ENCODE data around the gene PDE6D. TPM values are rescaled to one million over a fixed set of nuclear protein-coding genes. Genes with fewer than 3 reads are reported as not detected.

Gene PDE6D
- total RNA-seq, 1 donor from 2014 or later = 47.1 TPM

GRCh38 chr2:231816327-231817026 lies 35.4 kb upstream of the PDE6D start:
- no peak for TF ChIP-seq CTCF (IDR thresholded peaks at IDR 0.05; ENCODE audit: partially characterized antibody, unreplicated experiment)
- no peak for DNase-seq
- H3K9me3 Mint-ChIP-seq (ENCODE audit: unreplicated experiment) = peaks cover 7% of the 10 kb centered on the region
- peaks cover 2% of the 10 kb centered on the region for H3K27me3 Mint-ChIP-seq (ENCODE audit: unreplicated experiment)
- H3K36me3 Mint-ChIP-seq (ENCODE audit: unreplicated experiment) = peaks cover 31% of the 10 kb centered on the region
- H3K4me1 Mint-ChIP-seq (ENCODE audit: low read depth, unreplicated experiment) = no peaks in the 10 kb centered on the region
- no peak overlapping the region for H3K27ac Mint-ChIP-seq (ENCODE audit: unreplicated experiment)
- no peak overlapping the region for H3K4me3 Mint-ChIP-seq (ENCODE audit: unreplicated experiment)

GRCh38 chr2:231810905-231811304 lies 29.8 kb upstream of the PDE6D start:
- no peak for DNase-seq
- Mint-ChIP-seq H3K36me3 (ENCODE audit: unreplicated experiment) (peaks cover 25% of the 10 kb centered on the region), H3K27me3 (ENCODE audit: unreplicated experiment) (no peaks in the 10 kb centered on the region), H3K4me3 (ENCODE audit: unreplicated experiment) (no peak overlapping the region), H3K4me1 (ENCODE audit: low read depth, unreplicated experiment) (no peaks in the 10 kb centered on the region), H3K9me3 (ENCODE audit: unreplicated experiment) (peaks cover 5% of the 10 kb centered on the region), H3K27ac (ENCODE audit: unreplicated experiment) (no peak overlapping the region)
- no peak for TF ChIP-seq CTCF (IDR thresholded peaks at IDR 0.05; ENCODE audit: partially characterized antibody, unreplicated experiment)

- Mint-ChIP-seq H3K4me1 (ENCODE audit: low read depth, unreplicated experiment) (peaks cover 9% of the 10 kb centered on the region), H3K27me3 (ENCODE audit: unreplicated experiment) (no peaks in the 10 kb centered on the region), H3K27ac (ENCODE audit: unreplicated experiment) (no peak overlapping the region), H3K9me3 (ENCODE audit: unreplicated experiment) (peaks cover 2% of the 10 kb centered on the region), H3K4me3 (ENCODE audit: unreplicated experiment) (no peak overlapping the region), H3K36me3 (ENCODE audit: unreplicated experiment) (no peaks in the 10 kb centered on the region)
- no peak for DNase-seq
- TF ChIP-seq CTCF (IDR thresholded peaks at IDR 0.05; ENCODE audit: partially characterized antibody, unreplicated experiment) = no peak
These were observed 25.9 kb upstream of the PDE6D start for GRCh38 chr2:231807020-231807419.

DNA sequence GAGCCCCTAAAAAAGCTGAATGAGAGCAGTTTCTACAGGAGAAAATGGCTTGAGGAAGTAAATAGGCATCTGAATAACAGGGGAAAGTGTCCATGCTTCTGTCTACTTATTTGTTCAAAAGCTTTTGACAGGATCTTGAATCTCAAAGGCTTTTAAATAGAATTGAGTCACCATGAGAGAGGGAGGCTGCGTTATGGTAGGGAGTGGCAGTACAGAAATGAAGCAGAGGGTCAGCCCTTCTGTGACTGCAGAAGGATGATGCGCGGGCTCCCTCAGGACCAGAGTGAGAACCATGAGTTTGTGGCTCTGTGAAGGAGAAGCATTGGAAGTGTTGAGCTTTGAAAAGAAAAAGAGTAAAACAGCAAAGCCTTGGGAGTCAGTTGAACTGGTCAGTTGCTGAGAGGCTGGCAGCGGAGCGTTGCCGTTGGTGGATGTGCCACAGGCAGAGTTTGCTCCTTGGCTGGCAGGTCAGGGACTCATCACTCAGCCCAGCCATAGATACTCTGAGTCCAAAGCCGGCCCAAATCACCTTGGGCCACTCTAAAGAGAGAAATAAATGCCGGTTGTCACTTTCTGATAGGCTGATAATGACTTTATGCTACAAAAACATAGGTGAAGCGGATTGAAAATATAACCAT lies 22.5 kb upstream of the PDE6D start:
- no peak for TF ChIP-seq CTCF (IDR thresholded peaks at IDR 0.05; ENCODE audit: partially characterized antibody, unreplicated experiment)
- Mint-ChIP-seq H3K36me3 (ENCODE audit: unreplicated experiment) (no peaks in the 10 kb centered on the region), H3K27ac (ENCODE audit: unreplicated experiment) (no peak overlapping the region)

DNA sequence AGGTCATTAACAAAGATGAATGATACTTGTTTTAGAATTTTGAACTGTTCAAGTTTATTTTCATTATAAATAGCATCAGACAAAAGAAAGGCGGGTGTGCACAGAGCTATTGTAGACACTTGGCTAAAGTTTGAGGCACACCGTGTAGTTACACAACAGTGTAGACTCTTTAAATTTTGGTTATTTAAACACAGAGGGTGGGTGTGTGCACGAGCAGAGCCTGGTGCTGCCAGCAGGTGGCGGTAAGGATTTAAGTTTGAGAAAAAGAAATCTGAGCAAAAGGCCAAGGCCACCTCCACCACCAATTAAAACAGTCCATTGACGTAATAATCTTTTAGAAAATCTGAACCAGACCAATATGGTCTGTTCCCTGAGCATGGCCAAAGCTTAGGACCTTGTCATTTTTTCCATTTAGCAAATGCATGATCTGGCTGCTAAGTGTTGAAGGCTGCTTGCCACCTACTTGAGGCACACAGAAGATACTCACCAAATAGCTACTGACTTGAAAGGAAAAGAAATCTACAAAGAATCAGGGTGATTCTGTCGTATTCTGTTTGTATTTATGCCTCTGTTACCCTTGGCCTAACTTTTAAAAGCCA lies 19.5 kb upstream of the PDE6D start:
- Mint-ChIP-seq H3K9me3 (ENCODE audit: unreplicated experiment) (peaks cover 3% of the 10 kb centered on the region), H3K27me3 (ENCODE audit: unreplicated experiment) (no peaks in the 10 kb centered on the region), H3K4me3 (ENCODE audit: unreplicated experiment) (no peak overlapping the region), H3K4me1 (ENCODE audit: low read depth, unreplicated experiment) (peaks cover 9% of the 10 kb centered on the region), H3K27ac (ENCODE audit: unreplicated experiment) (no peak overlapping the region), H3K36me3 (ENCODE audit: unreplicated experiment) (no peaks in the 10 kb centered on the region)
- peak; percentile 85 for TF ChIP-seq CTCF (IDR thresholded peaks at IDR 0.05; ENCODE audit: partially characterized antibody, unreplicated experiment)
- DNase-seq = peak; percentile 79

More for the DNA sequence above, 22.5 kb upstream of the PDE6D start:
- peaks cover 5% of the 10 kb centered on the region for H3K9me3 Mint-ChIP-seq (ENCODE audit: unreplicated experiment)
- no peak overlapping the region for H3K4me3 Mint-ChIP-seq (ENCODE audit: unreplicated experiment)
- no peak for DNase-seq
- H3K4me1 Mint-ChIP-seq (ENCODE audit: low read depth, unreplicated experiment) = peaks cover 9% of the 10 kb centered on the region
- H3K27me3 Mint-ChIP-seq (ENCODE audit: unreplicated experiment) = no peaks in the 10 kb centered on the region
